ENCODE measurements around the gene PLCB3.

- TF ChIP-seq CTCF (conservative IDR thresholded peaks at IDR 0.05; ENCODE audit: low read depth in 2 of 2) (no peak), JUNB (IDR thresholded peaks at IDR 0.05; ENCODE audit: unreplicated experiment) (no peak), REST (IDR thresholded peaks at IDR 0.05; ENCODE audit: unreplicated experiment) (no peak), POLR2AphosphoS5 (IDR thresholded peaks at IDR 0.05; ENCODE audit: low read depth) (no peak)
Observed at GRCh38 chr11:64223001-64223651, 28.2 kb upstream of the PLCB3 start.
